HG03039 (cell line): ENCODE data around the gene SLC12A4.

ENCODE experiments used
- ATAC-seq: cut with Tn5 transposase; IDR thresholded peaks from one replicate; pipeline ENCODE4 v1.9.1; 2021; ENCODE audit warnings: mild to moderate bottlenecking, moderate library complexity; ENCODE audit not compliant: unreplicated experiment

The SLC12A4 gene

DNA sequence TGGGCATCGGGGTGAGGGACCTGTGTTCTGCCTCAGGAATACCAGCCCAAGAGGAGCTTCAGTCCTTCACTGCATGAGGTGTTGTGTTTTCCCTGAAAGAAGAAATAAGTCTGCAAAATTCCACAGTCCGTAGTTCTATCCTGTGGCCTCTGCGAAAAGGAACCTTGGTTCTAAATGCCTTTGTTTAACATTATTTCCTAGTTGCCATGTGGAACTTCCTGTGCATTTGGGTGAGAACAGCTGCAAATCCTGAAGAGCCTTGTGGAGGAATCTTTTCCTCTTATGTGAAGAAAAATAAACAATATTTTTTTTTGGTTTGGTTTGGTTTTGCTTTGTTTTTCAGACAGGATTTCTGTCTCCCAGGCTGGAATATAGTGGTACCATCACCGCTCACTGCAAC, 65.6 kb downstream of the SLC12A4 start:
- ATAC-seq: no peak

DNA sequence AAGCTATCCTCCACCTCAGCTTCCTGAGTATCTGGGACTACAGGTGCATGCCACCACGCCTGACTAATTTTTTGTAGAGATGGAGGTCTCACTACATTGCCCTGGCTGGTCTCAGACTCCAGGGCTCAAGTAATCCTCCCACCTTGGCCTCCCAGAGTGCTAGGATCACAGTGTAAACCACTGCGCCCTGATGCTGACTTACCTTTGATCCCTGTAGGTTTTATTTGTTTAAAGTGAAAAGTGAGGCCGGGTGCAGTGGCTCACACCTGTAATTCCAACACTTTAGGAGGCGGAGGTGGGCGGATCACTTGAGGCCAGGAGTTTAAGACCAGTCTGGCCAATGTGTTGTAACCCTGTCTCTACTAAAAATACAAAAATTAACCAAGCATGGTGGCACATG, 66.7 kb downstream of the SLC12A4 start:
- no peak for ATAC-seq

DNA sequence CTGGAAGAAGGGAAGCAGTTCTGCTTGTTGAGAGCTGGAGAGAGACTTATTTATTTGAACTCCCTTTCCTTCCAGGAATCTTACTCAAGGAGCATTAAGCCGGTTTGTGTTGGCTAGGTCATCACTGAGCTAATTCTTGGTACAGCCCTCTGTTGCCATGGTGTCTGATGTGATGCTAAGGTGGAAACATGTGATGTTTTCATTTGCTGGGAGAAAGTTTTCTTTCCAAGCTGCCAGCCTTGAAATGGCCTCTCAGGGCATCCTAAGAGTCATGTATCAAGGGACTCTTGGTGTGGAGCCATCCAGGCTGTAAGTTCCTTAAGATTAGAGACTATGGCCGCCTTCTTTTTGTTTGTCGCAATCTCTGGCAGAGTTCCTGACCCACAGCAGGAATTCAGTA, 71.2 kb downstream of the SLC12A4 start:
- no peak for ATAC-seq

GRCh38 chr16:67893743-67894399, 74.6 kb downstream of the SLC12A4 start:
- peak; percentile 24 for ATAC-seq
